ENCODE results near the gene CREB3L1.
"Not testable (repeated sequence)": the region's sequence is repeated elsewhere in the genome, so short reads cannot be mapped to it uniquely, and the experiment has no call there.

Gene CREB3L1

DNA sequence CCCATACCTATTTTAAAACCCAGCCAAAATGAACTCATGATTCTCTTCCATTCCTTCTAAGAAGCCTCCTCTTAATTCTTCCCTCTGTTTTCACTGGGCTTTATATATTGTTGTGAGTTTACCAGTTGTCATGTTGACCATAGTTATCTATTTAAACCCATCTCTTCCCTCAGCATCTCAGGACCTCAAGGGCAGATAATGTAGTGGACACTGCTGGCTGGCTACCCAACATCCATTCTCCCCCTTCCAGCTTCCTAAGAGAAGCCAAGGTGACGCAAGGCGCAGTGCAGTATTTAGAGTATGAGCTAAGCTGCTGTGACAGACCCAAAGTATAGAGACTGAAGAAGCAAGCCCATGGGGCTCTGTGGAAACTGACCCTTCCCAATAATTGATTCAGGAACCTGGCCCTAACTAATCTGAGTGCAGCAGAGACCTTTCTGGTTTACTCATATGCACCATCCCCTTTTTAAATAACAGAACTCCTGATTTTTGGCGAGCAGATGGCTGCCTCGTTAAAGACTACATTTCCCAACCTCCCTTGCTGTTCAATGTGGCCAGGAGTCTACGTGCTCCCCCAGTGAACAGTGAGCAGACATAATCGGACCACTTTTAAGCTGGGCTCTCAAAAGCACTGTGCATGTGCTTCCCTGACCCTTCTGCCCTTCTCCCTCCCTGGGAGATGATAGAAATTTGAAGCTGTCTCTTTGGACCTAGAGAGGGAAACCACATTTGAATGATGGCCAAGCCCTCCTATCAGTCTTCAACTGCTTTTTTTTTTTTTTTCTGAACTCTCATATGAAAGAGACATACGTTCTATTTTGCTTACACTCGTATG, 28.1 kb upstream of the CREB3L1 start:
- DNase-seq (ENCODE audit: low spot score), result no peak

DNA sequence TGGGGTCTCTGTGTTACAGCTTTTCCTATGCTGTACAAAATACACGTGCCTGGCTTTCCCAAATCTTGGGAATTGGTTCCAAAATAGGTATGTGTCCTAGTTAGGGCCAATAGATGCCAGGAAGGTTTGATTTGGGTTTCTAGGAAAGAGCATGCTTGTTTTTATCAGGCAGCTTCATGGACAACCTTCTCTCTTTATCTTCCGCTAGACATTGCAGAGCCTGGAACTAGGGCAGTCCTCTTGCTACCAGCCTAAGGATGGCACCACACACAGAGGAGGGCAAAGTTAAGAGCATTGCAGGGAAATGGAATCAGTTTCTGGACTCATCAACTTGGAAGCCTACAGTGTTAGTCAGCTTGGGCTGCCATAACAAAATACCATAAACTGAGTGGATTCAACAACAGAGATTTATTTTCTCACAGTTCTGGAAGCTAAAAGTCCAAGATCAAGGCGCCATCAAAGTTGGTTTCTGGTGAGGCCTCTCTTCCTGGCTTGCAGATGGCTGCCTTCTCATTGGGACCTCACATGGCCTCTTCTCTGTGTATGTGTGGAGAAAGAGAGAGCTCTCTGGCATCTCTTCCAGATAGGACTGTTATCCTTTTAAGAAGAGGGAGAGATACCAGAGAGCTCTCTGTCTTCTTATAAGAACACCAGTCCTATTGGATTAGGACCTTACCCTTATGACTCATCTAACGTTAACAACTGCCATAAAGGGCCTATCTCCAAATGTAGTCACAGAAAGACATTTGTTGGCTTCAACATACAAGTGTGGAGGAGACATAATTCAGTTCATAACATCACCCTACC, 27.3 kb upstream of the CREB3L1 start:
- no peak for DNase-seq (ENCODE audit: low spot score)

DNA sequence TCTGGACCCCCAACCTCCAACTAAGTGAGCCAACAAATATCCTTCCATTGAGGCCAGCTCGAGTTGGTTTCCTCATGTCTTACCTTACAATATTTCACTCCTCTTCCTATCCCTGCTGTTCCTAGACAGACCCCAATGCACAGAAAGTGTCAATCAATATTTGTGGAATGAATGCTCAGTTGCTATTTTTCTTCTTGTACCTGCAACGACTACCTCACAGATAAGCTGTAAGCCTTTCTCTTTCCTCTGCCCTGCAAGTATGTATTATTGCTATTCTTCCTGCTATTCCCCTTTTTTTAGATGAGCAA, 26.8 kb upstream of the CREB3L1 start:
- DNase-seq (ENCODE audit: low spot score), result no peak

DNA sequence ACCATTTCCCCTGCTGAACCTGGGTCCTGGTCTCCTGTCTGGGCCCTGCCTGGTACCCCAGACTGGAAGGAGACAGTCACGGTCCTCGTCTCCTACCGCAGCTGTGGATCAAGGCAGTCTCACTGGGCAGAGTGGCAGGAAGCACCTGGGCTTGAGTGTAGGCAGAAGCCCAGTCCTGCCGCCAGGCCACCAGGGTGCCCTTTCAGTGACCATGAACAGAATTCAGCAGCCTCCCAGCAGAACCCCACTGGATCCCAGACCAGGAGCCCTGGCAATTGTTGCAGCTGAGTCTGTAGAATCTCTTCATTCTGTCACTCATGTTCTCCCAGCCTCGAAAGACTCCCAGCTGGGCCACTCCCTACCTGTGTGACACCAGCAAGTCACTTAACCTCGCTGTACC, 25.5 kb upstream of the CREB3L1 start:
- no peak for DNase-seq (ENCODE audit: low spot score)

DNA sequence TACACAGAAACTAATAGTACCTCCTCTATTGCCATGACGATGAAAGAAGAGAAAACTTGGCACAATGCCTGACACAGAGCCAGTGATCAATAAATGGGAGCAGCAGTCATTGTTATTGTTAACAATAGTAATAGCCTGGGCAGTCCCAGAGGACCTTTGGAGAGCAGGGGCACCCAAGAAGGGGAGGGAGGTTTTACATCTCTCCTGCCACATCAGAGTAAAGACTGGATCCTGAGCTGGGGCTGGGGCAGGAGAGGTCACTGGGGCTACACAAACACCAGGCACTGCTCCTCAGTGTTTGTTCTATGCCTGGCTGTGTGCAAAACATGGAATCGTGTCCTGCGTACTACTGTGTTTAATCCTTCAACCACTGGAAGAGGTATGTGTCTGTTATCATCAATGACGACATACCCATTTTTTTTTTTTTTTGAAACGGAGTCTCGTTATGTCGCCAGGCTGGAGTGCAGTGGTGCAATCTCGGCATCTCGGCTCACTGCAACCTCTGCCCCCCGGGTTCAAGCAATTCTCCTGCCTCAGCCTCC, 25.0 kb upstream of the CREB3L1 start:
- no peak for DNase-seq (ENCODE audit: low spot score)

DNA sequence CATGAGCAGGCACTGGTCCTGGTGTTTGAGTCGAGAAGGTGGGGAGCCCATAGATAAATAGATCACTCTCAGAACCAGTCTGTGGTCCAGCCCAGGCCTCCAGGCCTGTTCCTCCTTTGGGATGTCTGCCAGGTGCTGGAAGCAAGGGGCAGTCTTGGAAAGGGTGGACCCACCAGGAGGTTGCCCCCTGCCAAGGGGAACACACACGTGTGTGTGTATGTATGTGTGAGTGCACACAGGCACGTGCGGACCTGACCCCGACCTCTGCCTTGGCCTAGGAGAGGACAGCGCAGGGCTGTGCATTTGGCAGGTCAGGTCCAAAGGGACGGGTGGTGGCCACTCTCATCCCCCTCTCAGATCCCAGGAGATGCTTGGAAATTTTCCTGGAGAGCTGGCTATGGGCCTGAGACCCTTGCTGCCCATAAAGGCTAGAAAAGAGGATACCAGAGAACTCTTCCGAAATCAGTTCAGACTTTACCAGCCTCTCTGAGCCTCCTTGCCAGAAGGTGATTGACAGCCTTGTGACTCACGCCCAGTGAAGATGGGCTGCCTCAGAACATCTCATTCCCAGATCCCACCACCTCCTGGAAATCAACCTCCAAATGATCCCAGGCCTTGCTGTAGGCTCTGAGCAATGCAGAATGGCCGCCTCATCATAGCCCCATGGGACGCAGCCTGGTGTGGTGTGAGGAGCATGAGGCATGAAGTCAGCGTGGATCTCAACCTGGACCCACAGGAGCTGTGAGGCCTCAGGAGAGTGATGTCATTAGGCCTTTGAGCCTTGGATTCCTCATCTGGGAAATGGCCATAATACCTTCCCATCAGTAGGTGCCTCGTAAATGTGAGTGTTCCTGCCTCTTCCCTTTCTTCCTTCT, 24.0 kb upstream of the CREB3L1 start:
- DNase-seq (ENCODE audit: low spot score), result no peak

DNA sequence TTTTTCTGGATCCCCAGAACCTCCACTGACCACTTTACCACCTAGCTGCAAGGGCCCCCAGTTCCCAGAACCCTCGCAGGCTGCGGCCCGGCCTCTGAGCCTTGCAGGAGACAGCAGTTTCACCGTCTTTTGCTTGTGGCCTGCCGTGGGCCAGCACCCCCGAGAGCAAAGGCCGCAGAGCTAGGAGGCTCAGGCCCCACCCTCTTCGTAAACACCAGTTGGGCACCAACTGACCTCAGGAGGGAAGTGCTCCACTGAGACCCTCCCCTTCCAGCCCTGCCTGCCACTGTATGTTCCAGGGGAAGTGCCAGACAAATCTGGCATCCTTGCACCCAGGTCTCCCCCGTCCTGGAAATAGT, 23.4 kb upstream of the CREB3L1 start:
- no peak for DNase-seq (ENCODE audit: low spot score)

DNA sequence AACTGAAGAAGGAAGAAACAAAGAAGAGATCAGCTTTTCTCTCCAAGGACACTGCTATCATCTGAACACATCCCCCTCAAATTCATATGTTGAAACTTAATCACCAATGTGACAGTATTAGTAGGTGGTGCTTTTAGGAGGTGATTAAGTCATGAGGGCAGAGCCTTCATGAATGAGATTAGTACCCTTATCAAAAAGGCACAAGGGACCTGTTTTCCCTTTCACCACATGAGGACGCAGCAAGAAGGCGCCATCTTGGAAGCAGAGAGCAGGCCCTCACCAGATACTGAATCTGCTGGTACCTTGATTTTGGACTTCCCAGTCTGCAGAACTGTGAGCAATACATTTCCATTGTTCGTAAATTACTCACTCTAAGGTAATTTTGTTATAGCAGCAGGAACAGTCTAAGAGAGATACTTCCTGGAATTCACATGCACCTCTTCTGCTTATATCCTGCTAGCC, 20.9 kb upstream of the CREB3L1 start:
- DNase-seq (ENCODE audit: low spot score), result no peak

DNA sequence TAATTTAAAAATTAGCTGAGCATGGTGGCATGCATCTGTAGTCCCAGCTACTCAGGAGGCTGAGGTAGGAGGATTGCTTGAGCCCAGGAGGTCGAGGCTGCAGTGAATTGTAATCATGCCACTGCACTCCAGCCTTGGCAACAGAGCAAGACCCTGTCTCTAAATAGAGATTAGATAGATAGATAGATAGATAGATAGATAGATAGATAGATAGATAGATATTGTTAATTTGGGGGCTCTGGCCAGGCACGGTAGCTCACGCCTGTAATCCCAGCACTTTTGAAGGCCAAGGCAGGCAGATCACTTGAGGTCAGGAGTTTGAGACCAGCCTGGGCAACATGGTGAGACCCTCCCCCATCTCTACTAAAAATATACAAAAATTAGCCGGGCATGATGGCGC, 18.1 kb upstream of the CREB3L1 start:
- DNase-seq (ENCODE audit: low spot score), result not testable (repeated sequence)

DNA sequence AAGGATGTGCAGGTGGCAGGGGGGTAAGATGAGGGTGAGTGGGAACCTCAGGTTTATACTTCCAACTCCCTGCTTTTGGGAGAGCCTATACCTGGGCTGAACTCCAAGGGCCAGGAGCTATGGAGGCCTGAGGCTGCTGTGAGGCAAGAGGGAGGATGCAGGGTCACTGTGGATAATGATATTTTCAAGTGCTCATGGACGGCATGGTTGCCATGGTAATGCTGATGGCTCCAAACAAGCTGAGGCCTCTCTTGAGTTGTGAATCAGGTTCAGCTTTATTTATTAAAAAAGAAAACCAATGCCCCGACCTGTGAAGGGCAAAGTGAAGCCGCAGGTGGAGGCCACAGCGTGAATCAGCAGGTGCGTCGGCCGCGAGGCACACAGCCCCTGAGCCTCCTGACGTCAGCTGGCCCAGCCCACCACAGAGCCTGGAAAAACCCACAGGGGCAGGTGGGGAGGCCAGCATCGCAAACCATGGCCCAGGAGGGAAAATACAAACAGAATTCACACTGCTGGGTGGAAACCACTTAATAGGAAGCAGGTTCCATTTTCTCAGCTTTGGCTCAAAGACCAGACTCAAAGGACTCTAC, 17.4 kb upstream of the CREB3L1 start:
- DNase-seq (ENCODE audit: low spot score), result no peak

DNA sequence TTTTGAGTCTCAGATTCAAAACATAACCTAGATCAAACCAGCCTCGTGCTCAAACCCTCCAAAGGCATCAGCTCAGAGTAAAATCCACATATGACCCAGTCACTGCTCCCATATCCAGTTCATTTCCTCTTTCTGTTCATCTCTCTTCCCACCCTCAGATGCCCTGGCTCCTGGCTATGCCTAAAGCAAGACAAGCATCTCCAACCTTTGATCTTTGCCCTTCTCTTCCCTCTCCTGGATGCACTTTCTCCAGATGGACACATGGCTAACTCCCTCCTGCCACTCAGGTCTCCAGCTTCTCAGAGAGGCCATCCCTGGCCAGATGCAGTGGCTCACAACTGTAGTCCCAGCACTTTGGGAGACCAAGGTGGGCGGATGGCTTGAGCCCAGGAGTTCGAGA, 14.3 kb upstream of the CREB3L1 start:
- DNase-seq (ENCODE audit: low spot score), result no peak

DNA sequence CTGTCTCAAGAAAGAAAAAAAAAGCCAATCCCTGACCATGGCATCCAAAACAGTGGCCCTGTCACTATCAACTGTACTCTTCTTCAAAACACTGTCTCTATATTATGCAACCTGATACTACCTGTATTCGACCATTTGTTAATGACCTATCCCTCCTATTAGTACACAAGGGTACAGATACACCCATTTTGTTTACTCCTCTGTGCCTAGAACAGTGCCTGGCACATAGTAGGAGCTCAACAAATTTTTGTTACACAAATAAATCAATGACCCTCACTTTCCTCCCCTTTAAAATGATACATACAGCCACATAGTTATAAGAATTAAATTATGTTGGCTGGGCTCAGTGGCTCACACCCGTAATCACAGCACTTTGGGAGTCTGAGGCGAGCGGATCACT, 13.4 kb upstream of the CREB3L1 start:
- DNase-seq (ENCODE audit: low spot score), result no peak

DNA sequence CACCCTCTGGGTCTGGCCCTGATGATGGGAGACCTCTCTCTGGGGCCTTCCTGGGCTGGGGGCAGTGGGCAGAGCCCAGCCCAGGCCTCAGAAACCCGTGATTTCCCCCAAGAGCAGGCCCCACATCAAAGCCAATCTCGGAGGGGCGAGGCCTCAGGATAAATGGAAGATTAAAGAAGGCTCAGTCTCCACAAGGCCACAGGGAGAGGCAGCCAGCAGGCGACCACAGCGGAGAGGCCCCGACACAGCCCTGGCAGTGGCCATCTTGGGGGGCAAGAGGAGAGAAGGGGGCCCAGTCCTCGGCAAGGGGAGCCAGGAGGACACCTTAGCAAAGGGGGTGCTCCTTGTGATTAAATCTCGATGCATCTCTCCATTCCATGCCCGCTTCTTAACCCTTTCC, 12.5 kb upstream of the CREB3L1 start:
- DNase-seq (ENCODE audit: low spot score), result no peak

DNA sequence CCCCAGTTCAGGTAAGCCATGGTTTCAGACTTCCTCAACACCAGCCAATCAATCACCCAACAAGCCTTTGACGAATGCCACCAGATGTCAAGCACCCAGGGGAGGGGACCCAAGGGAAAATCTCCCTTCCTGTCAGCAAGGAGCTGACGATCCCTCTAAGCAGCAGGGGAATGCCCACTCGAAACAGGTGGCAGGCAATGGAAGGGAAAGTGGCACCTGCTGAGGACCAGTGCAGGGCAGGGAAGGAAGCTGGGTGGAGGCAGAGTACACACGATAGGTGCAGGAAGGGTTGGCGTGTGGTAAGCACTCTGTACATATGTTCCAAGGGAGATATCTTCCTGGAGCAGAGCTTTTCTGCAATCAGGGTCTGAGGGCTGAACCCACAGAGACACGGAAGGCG, 11.7 kb upstream of the CREB3L1 start:
- DNase-seq (ENCODE audit: low spot score), result no peak

DNA sequence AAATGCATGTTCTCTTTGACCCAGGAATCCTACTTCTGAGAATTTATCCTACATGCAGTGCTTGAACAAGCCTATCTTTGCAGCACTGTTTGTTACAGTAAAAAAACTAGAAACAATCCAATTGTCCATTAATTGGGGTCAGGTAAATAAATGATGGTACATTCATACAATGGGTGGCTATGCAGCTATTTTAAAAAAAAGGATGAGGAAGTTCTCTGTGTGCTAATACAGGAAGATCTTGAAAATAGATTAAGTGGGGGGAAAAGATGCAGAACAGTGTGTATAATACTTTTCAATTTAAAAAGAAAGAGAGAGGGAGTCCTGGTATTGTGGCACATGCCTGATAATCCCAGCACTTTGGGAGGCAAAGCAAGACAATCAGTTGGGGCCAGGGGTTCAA, 9.5 kb upstream of the CREB3L1 start:
- no peak for DNase-seq (ENCODE audit: low spot score)

DNA sequence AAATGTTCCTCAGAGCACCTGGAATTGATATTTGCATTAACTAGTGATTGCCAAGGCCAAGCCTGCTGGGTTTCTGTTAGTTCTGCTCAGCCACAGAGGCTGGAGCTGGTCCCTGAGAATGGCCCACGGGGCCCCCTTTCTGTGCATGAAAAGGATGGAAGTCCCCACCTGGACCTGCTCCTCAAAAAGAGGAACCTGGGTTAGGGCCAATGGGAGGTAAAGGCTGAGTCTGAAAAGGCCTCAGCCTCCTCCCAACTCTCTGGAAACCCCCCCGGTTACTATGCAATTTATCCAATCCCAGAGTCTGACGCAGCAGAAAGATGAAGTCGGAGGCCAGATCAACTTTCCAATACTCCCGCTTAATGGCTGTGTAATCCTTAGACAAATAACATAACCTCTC, 6.8 kb upstream of the CREB3L1 start:
- no peak for DNase-seq (ENCODE audit: low spot score)

DNA sequence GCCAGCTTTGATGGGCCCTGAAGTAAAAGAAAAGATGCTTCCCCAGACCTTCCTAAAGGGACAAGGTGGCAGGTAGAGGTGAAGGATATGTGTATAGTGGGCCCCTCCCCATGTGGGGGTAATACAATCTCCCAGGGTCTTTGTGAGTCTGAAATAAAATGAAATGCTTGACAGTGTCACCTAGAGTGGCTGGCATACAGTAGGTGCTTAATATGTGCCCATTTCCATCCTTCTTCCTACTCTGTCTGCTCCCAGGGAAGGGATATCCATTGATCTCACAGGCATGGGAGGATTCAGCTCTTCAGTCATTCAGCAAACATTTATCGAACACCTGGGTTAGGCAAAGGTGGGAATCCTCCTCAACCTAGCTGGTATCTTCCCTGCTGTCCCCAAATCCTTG, 6.1 kb upstream of the CREB3L1 start:
- DNase-seq (ENCODE audit: low spot score), result no peak

DNA sequence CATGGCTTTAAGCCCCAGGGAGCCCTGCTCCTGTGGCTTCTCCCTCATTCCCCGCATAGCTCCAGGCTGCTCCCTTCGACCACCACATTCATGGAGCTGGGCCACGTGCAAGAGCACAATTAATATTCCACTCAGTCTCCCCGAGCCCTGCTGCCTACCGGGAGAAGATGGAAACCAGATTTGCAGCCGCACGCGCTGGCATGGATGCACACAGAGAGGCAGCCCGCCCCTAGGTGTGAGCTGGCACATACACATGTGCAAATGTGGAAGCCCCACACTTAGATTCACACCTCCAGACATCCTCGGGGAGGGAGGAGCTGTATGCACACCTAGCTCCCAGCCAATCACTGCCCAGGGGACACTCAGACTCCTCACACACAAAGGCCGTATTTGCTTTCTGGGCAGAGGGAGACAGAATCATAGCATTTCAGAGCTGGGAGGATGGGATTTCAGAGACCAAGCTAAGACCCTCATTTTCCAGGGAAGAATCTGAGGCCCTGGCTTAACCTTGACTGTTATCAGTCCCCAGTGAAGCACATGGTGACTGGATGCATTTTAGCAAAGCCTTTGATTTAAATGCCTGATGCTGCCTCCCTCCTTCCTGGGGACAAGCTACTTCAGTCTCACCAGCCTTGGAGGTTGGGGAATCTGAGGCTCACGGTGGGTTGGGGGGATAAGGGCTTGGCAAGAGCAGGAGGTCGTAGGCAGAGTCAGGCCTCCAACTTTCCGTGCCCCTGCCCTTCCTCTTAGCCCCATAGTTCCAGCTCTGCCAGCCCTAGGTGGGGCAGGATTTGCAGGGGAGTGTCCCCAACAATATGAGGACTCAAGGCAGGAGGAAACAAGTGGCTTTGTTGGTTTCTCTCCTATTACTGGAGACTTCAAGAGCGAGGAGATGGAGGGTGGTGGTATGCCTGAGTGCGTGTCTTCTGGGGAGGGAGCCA, 5.3 kb upstream of the CREB3L1 start:
- DNase-seq (ENCODE audit: low spot score), result no peak

DNA sequence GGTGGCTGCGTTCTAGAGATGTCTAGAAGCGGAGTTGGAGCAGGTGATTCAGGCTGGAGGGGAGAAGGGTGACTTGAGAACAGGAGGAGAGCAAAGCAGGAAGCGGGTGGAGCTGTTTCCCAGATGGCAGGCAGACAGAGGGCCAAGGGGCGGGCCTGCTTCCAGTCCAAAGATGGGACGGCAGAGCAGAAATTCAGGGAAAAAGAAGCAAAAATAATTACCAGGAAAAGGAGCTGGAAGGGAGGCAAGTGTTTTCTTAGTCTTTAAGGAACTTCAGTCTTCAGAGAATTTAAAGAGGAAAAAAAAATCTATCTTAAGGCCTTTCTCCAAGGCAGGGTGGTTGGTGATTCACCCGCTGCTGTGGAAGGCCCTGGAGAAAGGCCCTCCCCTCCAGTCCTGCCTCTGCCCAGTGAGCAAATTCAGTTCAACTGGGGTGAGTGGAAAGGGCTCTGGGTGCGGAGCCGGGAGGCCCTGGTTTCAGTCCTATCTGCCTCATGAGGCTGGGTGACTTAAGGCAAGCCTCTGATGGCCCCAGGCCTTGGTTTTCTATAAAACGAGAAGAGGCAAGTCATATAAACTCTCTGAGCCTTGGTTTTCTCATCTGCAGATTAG, 4.5 kb upstream of the CREB3L1 start:
- DNase-seq (ENCODE audit: low spot score), result no peak

DNA sequence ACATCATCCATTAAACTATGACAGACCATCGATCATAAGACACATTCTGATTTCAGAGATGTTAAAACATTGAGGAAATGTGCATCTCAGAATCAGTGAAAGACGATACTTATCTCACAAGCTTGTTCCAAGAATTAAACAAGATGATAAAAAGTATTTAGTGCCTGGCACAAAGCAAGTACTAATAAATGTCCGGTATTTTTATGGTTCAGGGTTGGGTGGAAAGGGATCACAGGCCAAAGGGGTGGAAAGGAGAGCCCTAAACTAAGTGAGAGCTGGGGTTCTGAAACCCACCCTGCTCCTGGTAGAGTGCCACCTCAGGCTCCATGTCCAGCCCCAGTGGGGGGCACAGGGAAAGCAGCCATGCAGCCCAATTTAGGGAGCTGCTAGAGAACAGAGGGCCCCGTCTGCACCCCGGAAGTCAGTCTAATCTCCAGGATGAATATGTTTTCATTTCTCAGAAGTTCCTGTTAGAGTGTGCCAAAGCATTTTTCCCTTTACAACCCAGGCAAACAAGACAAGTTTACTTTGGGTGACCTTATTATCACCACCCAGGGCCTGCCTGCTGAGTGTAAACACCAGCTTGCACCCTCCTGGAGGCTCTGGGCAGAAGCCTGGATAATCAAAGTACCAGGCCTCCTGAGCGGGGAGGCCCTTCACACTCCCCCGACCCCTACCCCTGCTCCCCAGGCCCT, 3.8 kb upstream of the CREB3L1 start:
- DNase-seq (ENCODE audit: low spot score), result no peak

Data from D341Med (cell line).